ENCODE data around the gene VTCN1. TPM values are rescaled to one million over a fixed set of nuclear protein-coding genes. Genes with fewer than 3 reads are reported as not detected.

Gene VTCN1
- total and polyA plus RNA-seq, 2 of the 13 experiments (the other 11 are each of a cell fraction or from before 2014, with no cell fraction given) = not detected

DNA sequence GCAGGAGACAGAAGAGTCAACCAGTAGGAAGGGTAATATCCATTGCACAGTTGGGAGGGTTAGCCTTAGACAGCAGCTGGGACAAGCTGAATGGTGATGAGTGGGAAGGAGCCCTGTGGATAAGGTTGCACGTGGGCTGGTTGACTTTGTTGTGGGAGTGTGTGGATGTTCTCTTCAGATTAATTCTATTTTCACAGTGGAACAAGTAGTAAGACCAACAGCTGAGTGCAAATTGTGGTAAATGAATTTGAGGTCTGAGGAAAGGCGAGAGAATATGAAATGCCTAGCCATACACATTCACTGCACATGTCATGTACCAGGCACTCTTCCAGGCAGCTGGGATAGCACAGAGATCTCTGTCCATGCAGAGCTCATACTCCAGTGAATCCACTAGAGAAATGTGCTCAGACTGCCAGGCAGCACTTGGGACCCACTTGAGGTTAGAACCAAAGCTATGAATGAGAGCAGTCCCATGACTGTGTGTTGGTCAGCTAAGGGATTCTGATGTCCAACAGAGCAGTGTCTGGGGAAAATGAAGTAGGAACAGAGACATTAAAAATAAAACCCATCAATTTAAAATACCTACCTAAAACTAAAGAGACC lies 25.2 kb upstream of the VTCN1 start:
- Histone ChIP-seq H3K9me3 (ENCODE audit: low read length) (no peaks in the 10 kb centered on the region), H3K79me2 (ENCODE audit: insufficient read depth, low read length) (no peaks in the 10 kb centered on the region), H4K20me1 (ENCODE audit: insufficient read depth, low read length) (no peaks in the 10 kb centered on the region), H2AFZ (ENCODE audit: low read length) (no peak overlapping the region), H3K9ac (ENCODE audit: insufficient read depth, low read depth, low read length) (no peak overlapping the region), H3K4me2 (ENCODE audit: low read depth, low read length) (no peak overlapping the region), H3K27ac (ENCODE audit: extremely low read length, insufficient read depth, low read length) (no peak overlapping the region), H3K4me1 (ENCODE audit: insufficient read depth, low read length) (peaks cover 7% of the 10 kb centered on the region), H3K27me3 (ENCODE audit: control insufficient read depth in 1 of 2, insufficient read depth in 2 of 2, low read length in 2 of 2) (no peaks in the 10 kb centered on the region), H3K4me3 (replicated peaks in 1 of 3; ENCODE audit: insufficient read depth in 1 of 3, low read depth in 2 of 3, low read length in 3 of 3) (no peak overlapping the region), H3K36me3 (replicated peaks in 1 of 2; ENCODE audit: control insufficient read depth in 1 of 2, insufficient read depth in 2 of 2, low read length in 2 of 2) (no peaks in the 10 kb centered on the region)
- in situ Hi-C loops (cut with HindIII; ENCODE audit: extremely low pct_ligation_motif_present, low pct_unique_long_range_greater_than_20kb) (no loop called here), intact Hi-C loops (cut with micrococcal nuclease; ENCODE audit: unreplicated experiment) (no loop called here)
- POLR2A ChIA-PET = no interaction called here
- no TSS peak for BruUV-seq (replicated peaks)
- FAIRE-seq (no peak), DNase-seq (ENCODE audit: low spot score) (no peak), ATAC-seq (no peak)
- 28% methylated on average over 2 of the region's 2 CpGs for WGBS (ENCODE audit: low lambda C conversion rate)
- CTCF ChIA-PET (ENCODE audit: low intra/inter-chr PET ratio, low total read pairs) = no interaction called here
- TF ChIP-seq ZFP36 (IDR thresholded peaks at IDR 0.05; ENCODE audit: borderline replicate concordance, low read depth, low read length, partially characterized antibody) (no peak), ZEB1 (IDR thresholded peaks at IDR 0.05; ENCODE audit: insufficient replicate concordance, low read depth) (no peak), SAP130 (CRISPR knock-in tag; IDR thresholded peaks at IDR 0.05; ENCODE audit: low read depth) (no peak), ZNF101 (CRISPR knock-in tag; IDR thresholded peaks at IDR 0.05; ENCODE audit: borderline replicate concordance, low read depth) (no peak), KLF12 (CRISPR knock-in tag; IDR thresholded peaks at IDR 0.05; ENCODE audit: borderline replicate concordance) (no peak), PHF8 (CRISPR knock-in tag; IDR thresholded peaks at IDR 0.05) (no peak)
- TF ChIP-seq, protein P1, sequence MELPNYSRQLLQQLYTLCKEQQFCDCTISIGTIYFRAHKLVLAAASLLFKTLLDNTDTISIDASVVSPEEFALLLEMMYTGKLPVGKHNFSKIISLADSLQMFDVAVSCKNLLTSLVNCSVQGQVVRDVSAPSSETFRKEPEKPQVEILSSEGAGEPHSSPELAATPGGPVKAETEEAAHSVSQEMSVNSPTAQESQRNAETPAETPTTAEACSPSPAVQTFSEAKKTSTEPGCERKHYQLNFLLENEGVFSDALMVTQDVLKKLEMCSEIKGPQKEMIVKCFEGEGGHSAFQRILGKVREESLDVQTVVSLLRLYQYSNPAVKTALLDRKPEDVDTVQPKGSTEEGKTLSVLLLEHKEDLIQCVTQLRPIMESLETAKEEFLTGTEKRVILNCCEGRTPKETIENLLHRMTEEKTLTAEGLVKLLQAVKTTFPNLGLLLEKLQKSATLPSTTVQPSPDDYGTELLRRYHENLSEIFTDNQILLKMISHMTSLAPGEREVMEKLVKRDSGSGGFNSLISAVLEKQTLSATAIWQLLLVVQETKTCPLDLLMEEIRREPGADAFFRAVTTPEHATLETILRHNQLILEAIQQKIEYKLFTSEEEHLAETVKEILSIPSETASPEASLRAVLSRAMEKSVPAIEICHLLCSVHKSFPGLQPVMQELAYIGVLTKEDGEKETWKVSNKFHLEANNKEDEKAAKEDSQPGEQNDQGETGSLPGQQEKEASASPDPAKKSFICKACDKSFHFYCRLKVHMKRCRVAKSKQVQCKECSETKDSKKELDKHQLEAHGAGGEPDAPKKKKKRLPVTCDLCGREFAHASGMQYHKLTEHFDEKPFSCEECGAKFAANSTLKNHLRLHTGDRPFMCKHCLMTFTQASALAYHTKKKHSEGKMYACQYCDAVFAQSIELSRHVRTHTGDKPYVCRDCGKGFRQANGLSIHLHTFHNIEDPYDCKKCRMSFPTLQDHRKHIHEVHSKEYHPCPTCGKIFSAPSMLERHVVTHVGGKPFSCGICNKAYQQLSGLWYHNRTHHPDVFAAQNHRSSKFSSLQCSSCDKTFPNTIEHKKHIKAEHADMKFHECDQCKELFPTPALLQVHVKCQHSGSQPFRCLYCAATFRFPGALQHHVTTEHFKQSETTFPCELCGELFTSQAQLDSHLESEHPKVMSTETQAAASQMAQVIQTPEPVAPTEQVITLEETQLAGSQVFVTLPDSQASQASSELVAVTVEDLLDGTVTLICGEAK (IDR thresholded peaks at IDR 0.05) = no peak
- TF ChIP-seq, protein P1 (CRISPR knock-in tag; IDR thresholded peaks at IDR 0.05) = no peak
- TF ChIP-seq, protein P2, sequence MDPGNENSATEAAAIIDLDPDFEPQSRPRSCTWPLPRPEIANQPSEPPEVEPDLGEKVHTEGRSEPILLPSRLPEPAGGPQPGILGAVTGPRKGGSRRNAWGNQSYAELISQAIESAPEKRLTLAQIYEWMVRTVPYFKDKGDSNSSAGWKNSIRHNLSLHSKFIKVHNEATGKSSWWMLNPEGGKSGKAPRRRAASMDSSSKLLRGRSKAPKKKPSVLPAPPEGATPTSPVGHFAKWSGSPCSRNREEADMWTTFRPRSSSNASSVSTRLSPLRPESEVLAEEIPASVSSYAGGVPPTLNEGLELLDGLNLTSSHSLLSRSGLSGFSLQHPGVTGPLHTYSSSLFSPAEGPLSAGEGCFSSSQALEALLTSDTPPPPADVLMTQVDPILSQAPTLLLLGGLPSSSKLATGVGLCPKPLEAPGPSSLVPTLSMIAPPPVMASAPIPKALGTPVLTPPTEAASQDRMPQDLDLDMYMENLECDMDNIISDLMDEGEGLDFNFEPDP (CRISPR knock-in tag; conservative IDR thresholded peaks at IDR 0.05) = no peak

Data from HepG2 (cell line).